HG03521 (cell line): ENCODE data around the gene DCAF15.

Source experiments
- ATAC-seq: cut with Tn5 transposase; IDR thresholded peaks from one replicate; pipeline ENCODE4 v1.9.1; 2021; ENCODE audit warnings: mild to moderate bottlenecking, moderate library complexity; ENCODE audit not compliant: unreplicated experiment

DCAF15 gene

DNA sequence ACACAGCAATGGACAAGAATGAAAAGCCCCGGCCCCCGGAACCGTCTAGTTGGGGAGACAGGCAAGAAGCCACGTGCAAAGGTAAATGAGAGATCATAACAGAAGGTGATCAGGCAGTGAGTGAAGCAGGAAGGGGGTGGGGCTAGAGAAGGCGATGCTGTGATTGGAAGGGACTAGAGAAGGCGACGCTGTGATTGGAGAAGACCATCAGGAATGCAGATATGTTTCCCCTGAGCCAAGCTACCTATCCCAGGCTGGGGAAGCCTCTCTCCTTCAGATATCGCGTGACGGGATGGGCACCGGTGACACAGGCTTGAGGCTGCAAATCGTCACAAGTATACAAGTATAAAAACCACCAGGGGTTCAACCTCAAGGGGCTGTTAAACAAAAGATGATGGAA lies 21.8 kb downstream of the DCAF15 start:
- no peak for ATAC-seq

DNA sequence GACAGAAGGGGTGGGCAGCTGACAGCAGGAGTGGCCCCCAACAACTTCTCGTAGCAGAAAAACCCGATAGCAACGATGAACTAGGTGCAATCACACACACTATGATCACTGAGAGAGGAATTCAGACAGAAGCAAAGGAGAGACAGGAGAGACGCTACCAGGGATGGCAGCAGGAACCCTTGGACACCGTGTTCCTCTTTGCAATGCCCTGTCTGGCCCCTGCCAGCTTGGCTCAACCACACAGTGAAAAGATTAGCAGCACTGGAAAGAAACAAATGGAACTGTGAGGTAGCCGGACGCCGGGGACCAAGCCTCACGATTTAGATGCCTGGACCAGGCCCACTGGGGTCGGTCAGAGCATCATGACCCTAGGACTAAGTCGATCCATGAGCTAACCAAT lies 23.6 kb downstream of the DCAF15 start:
- ATAC-seq = no peak

DNA sequence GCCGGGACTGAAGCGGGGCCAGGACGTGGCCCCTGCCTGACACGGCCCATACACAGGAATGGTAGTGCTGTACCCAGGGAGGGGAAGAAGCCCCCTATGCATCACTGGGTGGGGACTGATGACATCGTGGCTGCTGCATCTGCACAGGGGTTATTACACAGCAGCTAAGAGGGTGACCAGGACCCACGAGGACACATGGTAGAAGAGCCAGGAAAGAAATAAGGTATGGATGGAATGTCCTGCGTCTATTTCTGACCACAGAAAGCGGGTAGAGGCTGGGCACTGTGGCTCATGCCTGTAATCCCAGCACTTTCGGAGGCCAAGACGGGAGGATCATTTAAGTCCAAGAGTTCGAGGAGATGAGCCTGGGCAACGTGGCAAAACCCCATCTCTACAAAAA lies 24.1 kb downstream of the DCAF15 start:
- no peak for ATAC-seq

DNA sequence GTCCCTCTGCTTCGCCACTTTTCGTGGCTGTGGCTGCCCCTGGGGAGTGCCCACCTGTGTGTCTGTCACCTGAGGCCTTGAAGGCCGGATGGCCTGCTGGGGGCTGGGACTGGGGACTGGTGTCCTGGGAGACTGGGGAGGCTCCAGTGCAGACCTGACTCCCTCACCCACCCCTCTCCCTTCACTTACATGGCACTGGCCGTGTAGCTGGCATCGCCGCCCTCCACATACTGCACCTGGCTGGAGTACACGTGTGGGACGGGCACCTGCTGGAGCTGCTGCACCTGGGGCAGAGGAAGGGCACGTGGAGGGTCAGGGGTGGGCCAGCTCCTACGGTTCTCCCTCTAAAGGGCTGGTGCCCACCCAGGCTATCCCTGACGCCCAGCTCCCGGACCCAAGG lies 25.5 kb downstream of the DCAF15 start:
- no peak for ATAC-seq

DNA sequence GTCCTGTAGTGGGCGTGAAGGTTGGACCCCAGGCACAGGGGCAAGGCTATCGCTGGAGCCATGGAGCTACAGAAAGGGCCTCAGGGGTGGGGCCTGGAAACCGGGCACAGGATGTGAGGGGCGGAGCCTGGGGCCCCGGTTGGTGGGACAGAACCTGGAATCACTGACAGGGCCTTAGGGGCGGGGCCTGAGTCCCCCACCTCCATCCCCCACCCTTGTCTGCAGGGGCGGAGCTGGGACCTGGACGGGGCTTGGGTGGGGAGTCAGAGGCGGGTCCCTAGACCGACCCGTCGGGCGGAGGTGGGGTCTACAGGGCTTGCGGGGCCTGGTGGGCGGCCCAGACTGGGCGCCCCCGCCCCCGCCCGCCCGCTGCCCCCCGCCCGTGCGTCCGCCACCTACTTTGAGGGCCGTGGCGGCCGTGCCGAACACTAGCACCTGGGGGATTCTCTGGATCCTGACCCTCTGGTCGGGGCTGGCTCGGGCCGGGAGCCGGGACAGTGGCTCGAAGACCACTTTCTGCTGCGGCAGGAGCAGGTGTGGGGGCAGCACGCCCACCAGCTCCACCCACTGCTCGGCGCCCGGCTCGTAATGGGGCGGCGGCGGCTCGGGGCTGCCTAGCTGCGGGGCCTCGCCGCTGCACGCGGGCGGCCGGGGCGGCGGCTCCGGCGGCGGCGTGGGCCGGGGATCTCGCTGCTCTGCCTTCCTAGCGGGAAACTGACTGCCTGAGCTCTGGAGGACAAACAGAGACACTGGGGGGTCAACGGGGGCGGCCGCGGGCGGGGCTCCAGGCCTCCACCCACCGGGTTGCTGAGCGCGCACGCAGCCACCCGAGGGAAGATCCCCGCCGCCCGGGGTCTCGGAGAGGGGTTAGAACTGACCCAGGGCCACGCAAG lies 26.3 kb downstream of the DCAF15 start:
- ATAC-seq = no peak

DNA sequence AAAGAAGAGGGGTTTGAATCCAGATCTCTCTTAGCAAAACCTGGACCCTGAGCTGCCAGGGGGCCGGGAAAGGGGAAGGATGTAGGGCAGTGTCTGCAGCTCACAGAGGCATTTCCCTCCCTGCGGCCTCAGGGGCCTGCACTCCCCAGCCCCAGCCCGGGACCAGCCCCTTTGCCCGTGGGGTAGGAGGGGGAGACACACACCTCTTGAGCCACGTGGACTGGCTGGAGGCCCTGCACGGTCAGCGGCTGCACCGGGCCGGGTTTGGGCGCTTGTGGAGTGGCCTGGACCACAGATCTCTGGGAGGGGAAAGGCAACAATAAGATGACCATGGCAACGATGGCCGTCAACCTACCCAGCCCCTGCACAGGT lies 26.9 kb downstream of the DCAF15 start:
- ATAC-seq = no peak

DNA sequence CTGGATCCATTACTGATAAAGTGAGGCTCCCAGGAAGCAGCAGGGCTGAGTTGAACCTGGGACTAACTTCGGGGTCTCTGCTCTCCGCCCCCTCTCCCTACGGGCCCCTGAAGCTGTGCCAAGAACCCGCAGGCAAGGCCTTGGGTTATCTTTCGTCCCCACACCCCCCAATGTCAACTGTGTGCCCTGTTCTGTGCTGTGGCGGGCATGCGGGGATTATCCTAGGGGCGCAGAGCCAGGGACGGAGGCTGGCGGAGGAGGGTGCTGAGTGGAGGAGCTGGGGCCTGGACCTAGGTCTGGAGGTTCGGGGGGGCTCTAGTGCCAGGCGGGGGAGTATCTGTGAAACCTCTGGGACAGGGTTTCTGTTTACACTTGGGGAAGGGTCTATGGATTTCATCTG lies 27.4 kb downstream of the DCAF15 start:
- ATAC-seq = no peak

DNA sequence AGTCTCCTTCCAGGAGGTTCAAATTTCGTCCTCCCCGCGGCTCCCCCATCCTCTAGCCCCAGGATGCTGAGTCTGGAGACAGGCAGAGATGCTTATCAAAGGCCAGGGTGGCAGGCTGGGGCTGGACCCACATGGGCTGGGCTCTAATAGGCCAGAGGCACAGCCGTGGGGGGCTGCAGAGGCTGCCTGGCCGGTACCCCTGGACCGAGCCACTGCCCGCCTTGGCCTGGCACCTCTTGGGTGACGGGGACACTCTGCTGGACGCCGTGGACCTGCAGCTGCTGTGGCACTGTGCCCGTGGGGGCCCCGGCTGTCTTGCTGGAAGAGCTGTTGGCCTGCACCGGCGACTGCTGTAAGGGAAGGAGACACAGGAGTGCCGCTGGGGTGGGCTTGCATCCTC lies 28.0 kb downstream of the DCAF15 start:
- ATAC-seq = no peak

DNA sequence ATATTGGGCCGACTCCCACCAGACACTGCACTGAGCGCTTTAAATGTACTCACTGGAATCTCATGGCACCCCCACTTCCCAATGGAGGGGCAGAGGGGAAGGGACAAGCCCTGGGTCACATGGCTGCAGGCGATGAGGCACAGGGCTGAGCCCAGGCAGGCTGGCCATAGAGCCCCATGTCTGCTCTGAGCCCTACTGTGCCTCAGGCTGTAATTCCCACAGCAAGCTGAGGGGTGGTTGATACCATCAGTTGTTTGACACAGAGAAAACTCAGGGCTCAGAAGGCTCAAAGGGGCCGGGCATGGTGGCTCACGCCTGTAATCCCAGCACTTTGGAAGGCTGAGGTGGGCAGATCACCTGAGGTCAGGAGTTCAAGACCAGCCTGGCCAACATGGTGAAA lies 28.7 kb downstream of the DCAF15 start:
- ATAC-seq = no peak

DNA sequence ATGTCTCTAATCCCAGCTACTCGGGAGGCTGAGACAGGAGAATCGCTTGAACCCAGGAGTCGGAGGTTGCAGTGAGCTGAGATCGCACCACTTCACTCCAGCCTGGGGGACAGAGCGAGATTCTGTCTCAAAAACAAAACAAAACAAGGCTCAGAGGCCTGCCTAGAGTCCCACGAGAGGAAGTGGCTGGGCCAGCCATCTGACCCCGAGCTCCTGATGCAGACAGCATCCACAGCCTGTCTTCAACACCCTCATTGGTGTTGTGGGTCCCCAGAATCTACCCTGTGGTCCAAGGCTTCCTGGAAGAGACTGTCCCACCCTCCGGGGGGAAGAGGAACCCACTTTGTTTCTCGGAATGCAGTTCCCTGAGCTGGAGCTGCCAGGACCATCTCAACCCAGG lies 29.2 kb downstream of the DCAF15 start:
- no peak for ATAC-seq

DNA sequence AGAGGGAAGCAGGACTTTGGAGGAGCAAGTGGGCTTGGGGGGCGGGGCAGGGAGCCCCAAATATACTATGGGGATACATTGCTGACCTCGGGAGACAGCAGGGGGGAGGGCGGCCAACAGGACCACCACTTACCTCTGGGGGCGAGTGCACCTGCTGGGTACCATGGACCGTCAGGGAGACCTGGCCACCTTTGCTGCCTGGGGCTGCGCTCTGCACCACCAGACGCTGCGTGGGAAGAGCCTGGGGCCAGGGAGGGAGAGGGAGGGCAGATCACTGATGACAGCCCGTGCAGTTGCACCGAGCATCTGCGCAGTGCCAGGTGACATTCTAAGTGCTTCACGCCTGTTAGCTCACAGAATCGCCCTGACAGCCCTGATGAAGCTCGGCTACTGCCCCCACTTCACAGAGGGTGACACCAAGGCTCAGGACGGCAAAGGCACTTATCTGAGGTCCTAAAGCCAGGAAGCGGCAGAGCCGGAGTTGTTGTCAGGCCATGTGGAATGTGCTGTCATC lies 29.7 kb downstream of the DCAF15 start:
- ATAC-seq = no peak

DNA sequence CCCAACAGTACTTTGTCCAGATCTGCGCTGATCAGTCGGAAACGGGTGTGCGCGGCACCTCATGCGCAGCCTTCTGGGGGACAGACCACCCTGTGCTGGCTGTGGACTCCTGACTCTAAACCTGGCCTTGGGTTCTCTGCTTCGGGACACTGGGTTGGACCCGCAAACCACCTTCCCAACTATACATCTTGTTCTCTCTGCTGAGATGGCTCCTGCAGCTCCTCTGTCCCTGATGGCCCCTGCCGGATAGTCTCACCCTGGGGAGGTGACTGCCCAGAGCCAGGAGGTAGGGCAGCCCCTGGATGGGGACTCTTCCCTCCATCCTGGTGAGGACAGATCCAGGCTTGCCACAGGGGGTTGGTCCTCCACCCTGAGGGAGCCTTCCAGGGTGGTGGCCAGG lies 30.5 kb downstream of the DCAF15 start:
- ATAC-seq = no peak

DNA sequence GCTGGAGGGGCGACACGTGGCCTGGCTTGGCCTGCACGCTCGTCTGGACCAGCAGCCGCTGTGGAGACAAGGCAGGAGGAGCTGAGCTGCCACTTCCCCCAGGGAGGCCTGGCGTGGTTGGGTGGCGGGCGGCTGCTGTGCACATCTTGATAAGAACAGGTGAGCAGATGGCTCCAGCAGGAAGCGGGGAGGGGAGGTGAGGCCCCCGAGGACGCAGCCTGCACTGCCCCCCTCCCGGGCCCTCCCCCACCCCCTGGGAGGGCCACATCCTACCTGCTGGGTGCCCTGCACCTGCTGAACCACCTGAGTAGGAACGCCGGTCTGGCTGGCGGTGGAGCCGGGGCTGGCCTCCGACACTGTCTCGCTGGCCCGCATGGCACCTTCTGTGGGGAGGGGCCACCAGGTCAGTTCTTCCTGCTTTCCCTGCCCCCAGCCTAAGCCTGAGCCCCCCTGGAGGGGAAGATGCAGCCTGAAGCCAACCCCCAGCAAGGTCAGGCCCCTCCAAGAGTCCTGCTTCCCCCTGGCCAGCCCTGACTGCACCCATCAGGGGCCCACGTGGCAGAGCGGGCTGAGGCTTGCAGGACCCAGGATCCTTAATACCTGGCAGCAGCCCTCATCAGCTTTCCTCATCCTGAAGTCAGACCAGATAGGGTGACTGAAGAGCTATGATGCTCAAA lies 31.0 kb downstream of the DCAF15 start:
- ATAC-seq = no peak

DNA sequence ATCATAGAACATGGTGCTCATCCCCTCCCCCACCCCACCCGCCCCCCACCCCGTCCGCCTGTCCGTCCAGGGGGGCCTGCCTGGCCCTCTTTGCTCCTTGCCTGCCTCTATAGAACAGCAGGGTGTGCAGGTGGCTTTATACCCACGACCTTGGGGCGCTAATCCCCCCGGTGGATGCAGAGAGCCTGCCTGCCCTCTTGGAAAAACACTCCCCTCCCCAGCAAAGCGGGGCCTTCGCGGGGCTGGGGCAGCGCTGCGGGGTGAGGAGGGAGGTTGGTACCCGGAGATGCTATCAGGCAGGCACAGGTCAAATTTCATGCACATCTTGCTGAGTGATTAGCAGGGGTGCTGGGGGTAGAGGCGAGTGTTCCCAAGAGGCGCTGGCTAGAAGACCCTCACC lies 31.9 kb downstream of the DCAF15 start:
- no peak for ATAC-seq

DNA sequence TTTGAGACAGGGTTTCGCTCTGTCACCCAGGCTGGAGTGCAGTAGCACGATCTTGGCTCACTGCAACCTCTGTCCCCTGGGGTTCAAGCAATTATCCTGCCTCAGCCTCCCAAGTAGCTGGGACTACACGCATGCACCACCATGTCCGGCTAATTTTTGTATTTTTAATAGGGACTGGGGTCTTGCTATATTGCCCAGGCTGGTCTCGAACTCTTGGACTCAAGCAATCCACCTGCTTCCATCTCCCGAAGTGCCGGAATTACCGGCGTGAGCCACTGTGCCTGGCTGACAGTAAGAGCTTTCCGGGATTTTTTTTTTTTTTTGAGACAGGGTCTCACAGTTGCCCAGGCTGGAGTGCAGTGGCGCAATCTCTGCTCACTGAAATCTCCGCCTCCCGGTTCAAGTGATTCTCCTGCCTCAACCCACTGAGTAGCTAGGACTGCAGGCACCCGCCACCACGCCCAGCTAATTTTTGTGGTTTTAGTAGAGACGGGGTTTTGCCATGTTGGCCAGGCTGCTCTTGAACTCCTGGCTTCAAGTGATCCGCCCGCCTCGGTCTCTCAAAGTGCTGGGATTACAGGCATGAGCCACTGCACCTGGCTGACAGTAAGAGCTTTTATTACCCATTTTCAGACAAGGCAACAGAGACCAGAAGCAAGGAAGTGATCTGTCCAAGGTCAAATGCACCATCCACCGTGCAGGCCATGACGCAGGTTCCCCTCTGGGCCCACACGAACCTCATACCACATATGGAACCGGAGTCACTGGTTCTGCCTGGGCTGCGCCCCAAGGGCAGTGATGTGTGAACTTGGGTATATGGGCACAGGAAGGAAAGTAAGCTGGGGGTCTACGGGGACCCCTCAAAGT lies 32.8 kb downstream of the DCAF15 start:
- no peak for ATAC-seq

DNA sequence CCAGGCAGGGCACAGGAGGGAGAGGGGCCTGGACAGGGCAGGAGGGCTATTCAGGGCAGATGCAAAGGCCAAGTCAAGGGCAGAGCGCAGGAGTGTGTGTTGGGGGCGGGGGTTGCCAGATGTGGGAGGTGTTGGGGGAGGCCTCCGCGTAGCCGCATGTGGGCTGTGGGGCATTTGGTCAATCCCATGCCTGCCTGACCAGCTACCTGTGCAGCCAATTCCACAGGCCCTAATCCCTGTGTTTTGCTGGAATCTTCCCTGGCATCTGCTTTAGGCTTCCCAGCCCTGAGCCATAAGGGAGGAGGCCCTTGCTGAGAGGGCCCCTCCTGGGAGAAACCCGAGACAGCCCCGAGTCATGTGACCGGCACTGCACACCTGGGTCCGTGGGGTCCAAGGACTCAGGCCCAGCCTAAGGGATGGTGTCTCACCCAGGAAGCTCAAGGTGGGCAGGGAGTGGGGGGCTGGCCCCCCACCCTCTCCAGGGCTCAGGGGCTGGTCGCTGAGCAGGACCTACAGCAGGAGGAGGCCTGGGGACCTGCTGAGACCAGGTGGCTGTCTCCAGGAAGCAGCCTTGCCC lies 33.5 kb downstream of the DCAF15 start:
- ATAC-seq = peak; percentile 5

DNA sequence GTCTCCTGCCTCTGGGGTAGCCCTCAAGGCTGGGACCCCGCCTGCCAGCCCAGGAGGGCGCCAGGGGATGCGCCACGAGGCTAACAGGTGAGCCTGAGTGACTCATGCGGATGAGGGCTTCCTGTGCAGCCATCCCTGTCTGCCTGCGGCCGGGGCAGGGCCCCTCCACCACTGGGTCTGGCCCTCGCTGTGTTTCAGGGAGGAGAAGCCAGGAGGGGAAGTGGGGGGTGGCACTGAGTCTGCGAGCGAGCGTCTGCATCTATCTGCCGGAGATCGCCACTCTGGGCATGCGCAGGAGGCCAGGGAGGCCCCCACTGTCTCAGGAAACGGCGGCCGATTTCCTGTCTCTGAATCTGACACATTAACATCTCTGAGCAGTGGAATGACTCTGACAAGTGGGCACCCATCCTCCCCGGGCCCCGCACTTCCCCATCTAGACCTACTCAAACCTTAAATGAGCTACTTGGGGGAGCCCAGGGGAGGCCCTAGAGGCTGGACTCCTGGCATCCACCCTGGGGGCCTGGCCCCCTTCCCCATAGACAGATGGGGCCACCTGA lies 34.1 kb downstream of the DCAF15 start:
- ATAC-seq = peak; percentile 77

DNA sequence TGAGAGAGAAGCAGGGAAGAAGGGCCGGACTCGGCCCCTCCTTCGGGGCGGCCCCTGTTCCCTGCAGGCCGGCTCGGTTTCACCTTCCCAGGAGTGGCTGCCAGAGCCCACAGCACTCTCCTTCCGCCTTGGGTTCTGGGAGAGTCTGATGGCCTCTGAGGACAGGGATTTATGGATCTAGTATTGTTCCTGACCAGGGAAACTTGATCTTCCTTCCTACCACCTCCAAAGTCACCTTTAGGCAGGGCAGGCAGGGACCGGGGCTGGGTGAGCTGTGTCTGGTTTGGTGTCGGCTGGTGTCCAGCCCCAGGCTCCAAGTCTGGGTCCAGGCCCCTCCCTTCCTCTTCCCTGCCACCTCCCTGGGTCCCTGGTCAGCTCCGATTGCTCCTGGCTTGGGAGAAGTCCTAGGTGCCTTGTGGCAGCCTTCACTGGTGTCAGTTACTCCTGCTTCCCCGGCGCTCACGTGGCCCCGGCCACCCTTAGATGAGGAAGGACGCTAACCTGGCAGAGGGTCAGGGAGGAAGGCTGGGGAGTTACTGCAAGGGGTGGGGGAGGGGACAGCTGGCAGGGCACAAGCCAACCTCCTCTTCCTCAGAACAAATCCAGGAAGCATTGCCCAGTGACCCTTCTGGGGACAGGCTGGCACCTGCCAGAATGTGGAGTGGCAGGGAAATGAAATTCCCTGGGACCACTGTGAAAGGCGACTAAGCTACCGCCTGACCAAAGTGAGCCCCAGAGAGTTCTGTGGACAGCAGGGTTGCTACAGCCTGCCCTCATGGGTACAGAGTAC lies 35.0 kb downstream of the DCAF15 start:
- no peak for ATAC-seq

DNA sequence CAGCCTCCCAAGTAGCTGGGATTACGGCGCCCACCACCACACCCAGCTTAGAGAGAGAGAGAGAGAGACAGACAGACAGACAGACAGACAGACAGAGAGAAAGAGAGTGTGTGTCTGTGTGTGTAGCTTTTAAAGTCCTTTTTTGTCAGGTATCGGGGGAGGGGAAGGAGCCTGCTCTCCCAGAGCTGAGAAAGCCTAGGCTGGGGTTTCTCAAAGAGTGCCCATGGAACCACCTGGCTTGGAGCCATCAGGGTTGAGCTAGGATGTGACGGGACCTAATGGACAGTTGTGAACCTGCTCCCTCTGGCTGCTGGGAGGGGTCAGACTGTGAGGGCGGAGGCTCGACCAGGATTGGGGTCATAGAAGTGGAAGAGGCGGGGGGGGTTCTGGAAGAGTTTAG lies 37.2 kb downstream of the DCAF15 start:
- no peak for ATAC-seq

DNA sequence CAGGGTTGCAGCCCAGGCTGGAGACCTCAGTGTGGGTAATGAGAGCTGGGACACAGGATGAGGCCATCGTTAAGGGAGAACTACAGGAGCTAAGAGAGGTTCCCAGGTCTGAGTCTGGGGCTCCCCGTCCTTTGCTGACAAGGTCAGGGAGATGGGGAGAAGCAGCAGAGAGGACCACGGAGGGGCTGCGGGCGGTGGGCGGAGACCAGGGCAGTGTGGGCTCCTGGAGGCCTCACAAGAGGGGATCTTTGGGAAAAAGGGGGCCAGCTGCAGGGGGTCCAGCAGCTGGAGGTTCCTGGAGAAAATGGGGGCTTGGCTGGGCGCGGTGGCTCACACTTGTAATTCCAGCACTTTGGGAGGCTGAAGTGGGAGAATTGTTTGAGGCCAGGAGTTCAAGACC lies 37.8 kb downstream of the DCAF15 start:
- ATAC-seq = no peak
